Activated B cell treated with CpG ODN at 0.5 μM for 24 hours (primary cell): ENCODE data around the gene MZF1. TPM values are rescaled to one million over a fixed set of nuclear protein-coding genes. Genes with fewer than 3 reads are reported as not detected.

Experiments used
- ATAC-seq: fragments of 200-7000 bp; cut with Tn5 transposase; one replicate; pipeline ENCODE4 v1.10.0; 2021; ENCODE audit warnings: low read depth, mild to moderate bottlenecking, moderate library complexity
- CTCF ChIA-PET: fragments of 350-600 bp; sonication (Branson Sonifier 250); formaldehyde crosslinking; loops from one replicate; lab custom pipeline; 2021; ENCODE audit warnings: antibody characterized with exemption; lab: Charles Lee
- POLR2A ChIA-PET: fragments of 350-600 bp; sonication (Branson Sonifier 250); formaldehyde crosslinking; loops from one replicate; lab custom pipeline; 2021; ENCODE audit warnings: antibody characterized with exemption; lab: Charles Lee
- DNase-seq: peaks from one replicate; pipeline ENCODE4 v3.0.0; 2022
- H3K27ac Mint-ChIP-seq: one replicate; pipeline ENCODE4 v1.8.0; 2020; ENCODE audit warnings: mixed read lengths
- H3K27me3 Mint-ChIP-seq: one replicate; pipeline ENCODE4 v1.8.0; 2021; ENCODE audit warnings: mixed read lengths
- H3K36me3 Mint-ChIP-seq: one replicate; pipeline ENCODE4 v1.8.0; 2021; ENCODE audit warnings: low read depth, mixed read lengths
- H3K4me1 Mint-ChIP-seq: one replicate; pipeline ENCODE4 v1.8.0; 2021; ENCODE audit warnings: mixed read lengths
- H3K4me3 Mint-ChIP-seq: one replicate; pipeline ENCODE4 v1.8.0; 2020; ENCODE audit warnings: mild to moderate bottlenecking, mixed read lengths
- H3K9me3 Mint-ChIP-seq: one replicate; pipeline ENCODE4 v1.8.0; 2020; ENCODE audit warnings: mixed read lengths
- intact Hi-C: fragments of 100-400 bp; cut with micrococcal nuclease; formaldehyde crosslinking; loops from one replicate; pipeline ENCODE4 v1.15.1; 2024
- total RNA-seq: library from RNA; stranded (reverse); gene quantifications from 2 replicates; pipeline ENCODE4 v1.2.3, GENCODE V29; 2022
- TF ChIP-seq, protein P1 (sequence below): fragments of 200-600 bp; IDR thresholded peaks from one replicate; pipeline ENCODE4 v1.8.0; 2022; ENCODE audit warnings: antibody characterized with exemption, mild to moderate bottlenecking

The MZF1 gene
- total RNA-seq, 1 donor from 2014 or later = 54.5 TPM

DNA sequence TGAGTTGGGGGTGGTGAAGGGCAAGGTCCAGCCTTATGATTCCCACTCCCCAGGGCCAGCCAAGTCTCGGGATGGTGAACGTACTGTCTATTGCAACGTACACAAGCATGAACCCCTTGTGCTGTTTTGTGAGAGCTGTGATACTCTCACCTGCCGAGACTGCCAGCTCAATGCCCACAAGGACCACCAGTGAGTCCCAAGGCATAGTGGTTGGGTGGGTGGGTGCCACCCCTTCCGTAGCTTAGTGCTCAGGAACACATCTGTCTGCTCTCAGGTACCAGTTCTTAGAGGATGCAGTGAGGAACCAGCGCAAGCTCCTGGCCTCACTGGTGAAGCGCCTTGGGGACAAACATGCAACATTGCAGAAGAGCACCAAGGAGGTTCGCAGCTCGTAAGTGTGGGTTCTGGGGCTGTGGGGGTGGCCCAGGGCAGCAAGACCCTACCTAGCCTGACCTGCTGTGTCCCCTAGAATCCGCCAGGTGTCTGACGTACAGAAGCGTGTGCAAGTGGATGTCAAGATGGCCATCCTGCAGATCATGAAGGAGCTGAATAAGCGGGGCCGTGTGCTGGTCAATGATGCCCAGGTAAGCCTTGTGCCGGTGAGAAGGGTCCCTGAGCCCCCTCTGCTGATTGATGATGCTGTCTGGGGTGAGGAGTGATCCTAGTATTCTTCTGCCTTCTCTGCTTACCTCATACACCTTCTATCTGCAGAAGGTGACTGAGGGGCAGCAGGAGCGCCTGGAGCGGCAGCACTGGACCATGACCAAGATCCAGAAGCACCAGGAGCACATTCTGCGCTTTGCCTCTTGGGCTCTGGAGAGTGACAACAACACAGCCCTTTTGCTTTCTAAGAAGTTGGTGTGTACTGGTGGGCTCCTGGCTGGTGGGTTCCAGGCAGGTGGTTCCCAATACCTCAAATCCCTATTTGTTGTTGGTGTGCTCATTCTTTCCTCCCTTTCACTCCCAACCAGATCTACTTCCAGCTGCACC, 25.5 kb downstream of the MZF1 start:
- ChIA-PET CTCF (no interaction called here), POLR2A (interaction anchor here (0.7 to 1.0 kb wide), 4 partner anchors 15 to 34 kb away, joined by 3 to 5 read pairs (median 4); partner anchors contain the start of gene ZBTB45)
- intact Hi-C loops = no loop called here
- no peak for ATAC-seq
- Mint-ChIP-seq H3K36me3 (peaks cover 80% of the 10 kb centered on the region), H3K4me3 (no peak overlapping the region), H3K27ac (no peak overlapping the region), H3K27me3 (peaks cover 7% of the 10 kb centered on the region), H3K4me1 (peaks cover 27% of the 10 kb centered on the region), H3K9me3 (no peaks in the 10 kb centered on the region)
- TF ChIP-seq, protein P1, sequence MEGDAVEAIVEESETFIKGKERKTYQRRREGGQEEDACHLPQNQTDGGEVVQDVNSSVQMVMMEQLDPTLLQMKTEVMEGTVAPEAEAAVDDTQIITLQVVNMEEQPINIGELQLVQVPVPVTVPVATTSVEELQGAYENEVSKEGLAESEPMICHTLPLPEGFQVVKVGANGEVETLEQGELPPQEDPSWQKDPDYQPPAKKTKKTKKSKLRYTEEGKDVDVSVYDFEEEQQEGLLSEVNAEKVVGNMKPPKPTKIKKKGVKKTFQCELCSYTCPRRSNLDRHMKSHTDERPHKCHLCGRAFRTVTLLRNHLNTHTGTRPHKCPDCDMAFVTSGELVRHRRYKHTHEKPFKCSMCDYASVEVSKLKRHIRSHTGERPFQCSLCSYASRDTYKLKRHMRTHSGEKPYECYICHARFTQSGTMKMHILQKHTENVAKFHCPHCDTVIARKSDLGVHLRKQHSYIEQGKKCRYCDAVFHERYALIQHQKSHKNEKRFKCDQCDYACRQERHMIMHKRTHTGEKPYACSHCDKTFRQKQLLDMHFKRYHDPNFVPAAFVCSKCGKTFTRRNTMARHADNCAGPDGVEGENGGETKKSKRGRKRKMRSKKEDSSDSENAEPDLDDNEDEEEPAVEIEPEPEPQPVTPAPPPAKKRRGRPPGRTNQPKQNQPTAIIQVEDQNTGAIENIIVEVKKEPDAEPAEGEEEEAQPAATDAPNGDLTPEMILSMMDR = no peak
- DNase-seq = no peak

- POLR2A ChIA-PET = interaction anchor here (1.3 to 4.1 kb wide), 3 partner anchors 8 to 26 kb away, joined by 6 to 82 read pairs (median 78); partner anchors contain the start of genes CHMP2A, UBE2M and ZBTB45
- peak overlapping the region; percentile 91 for H3K4me3 Mint-ChIP-seq
- H3K4me1 Mint-ChIP-seq = peaks cover 27% of the 10 kb centered on the region
- no peaks in the 10 kb centered on the region for H3K9me3 Mint-ChIP-seq
- H3K27me3 Mint-ChIP-seq = peaks cover 10% of the 10 kb centered on the region
- H3K36me3 Mint-ChIP-seq = peaks cover 66% of the 10 kb centered on the region
- intact Hi-C loops = no loop called here
- DNase-seq (no peak), ATAC-seq (no peak)
- CTCF ChIA-PET = no interaction called here
- TF ChIP-seq, protein P1 = no peak
- H3K27ac Mint-ChIP-seq = peak overlapping the region; percentile 25
Observed at GRCh38 chr19:58546019-58546530, 27.1 kb downstream of the MZF1 start.

DNA sequence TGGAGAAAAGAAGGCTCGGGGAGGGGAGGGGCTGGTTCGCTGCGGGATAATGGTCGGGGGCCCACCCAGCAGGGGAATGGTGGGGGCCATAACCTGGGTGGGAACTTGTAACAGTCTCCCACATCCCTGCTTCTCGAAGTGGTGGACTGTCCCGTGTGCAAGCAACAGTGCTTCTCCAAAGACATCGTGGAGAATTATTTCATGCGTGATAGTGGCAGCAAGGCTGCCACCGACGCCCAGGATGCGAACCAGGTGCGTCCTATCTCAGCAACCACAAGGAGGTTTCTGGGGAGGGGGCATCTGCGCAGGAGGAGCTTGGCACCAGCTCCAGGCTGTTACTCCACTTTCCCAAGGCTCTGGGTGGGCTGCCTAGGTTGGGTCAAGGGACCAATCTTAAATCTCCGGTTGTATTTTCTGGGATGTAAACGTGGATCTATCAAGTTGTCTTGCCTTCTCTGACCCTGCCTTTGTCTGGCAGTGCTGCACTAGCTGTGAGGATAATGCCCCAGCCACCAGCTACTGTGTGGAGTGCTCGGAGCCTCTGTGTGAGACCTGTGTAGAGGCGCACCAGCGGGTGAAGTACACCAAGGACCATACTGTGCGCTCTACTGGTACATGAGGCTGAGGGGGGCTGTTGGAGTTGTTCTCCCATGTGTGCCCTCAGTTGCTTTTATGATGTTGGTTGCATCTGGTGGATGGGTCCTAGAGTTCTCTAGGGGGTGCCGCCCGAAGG, 27.7 kb downstream of the MZF1 start:
- Mint-ChIP-seq H3K4me1 (peaks cover 27% of the 10 kb centered on the region), H3K36me3 (peaks cover 59% of the 10 kb centered on the region), H3K4me3 (peak overlapping the region; percentile 91), H3K27me3 (peaks cover 10% of the 10 kb centered on the region), H3K9me3 (no peaks in the 10 kb centered on the region), H3K27ac (peak overlapping the region; percentile 87)
- ATAC-seq (no peak), DNase-seq (no peak)
- ChIA-PET POLR2A (interaction anchor here (1.3 to 4.1 kb wide), 5 partner anchors 9 to 183 kb away, joined by 6 to 82 read pairs (median 19); partner anchors contain the start of genes CHMP2A, MZF1, UBE2M and ZBTB45), CTCF (no interaction called here)
- intact Hi-C loops = loop anchor here (2.0 kb wide), 1 partner anchor 79 kb away; the partner anchor contains the start of gene ZNF324
- TF ChIP-seq, protein P1 = no peak

- DNase-seq (no peak), ATAC-seq (peak; percentile 39)
- Mint-ChIP-seq H3K4me3 (peak overlapping the region; percentile 94), H3K4me1 (peaks cover 27% of the 10 kb centered on the region), H3K36me3 (peaks cover 52% of the 10 kb centered on the region), H3K9me3 (no peaks in the 10 kb centered on the region), H3K27ac (peak overlapping the region; percentile 87), H3K27me3 (peaks cover 10% of the 10 kb centered on the region)
- intact Hi-C loops = loop anchor here (1.0 to 2.0 kb wide), 10 partner anchors 11 to 361 kb away; partner anchors contain the start of genes CHMP2A, MZF1, ZBTB45 and ZNF274
- CTCF ChIA-PET = interaction anchor here (1.4 kb wide), 1 partner anchor 24 kb away, joined by 17 read pairs; the partner anchor contains the start of gene ZBTB45
- TF ChIP-seq, protein P1 = no peak
- POLR2A ChIA-PET = interaction anchor here (0.5 to 4.1 kb wide), 26 partner anchors 9 to 863 kb away, joined by 3 to 82 read pairs (median 5); partner anchors contain the start of genes CHMP2A, MZF1, UBE2M and ZBTB45
Observed at GRCh38 chr19:58544591-58545285, 28.4 kb downstream of the MZF1 start.
